Transverse colon (tissue), 4 donors: ENCODE results near the gene LPIN2. TPM values are rescaled to one million over a fixed set of nuclear protein-coding genes. Genes with fewer than 3 reads are reported as not detected.

ENCODE experiments used
- DNase-seq: peaks from one replicate; pipeline ENCODE4 v3.0.0-alpha.2; 2019
- H3K27ac ChIP-seq, 4 donors: fragments of 200-600 bp; sonication (generic); 2 replicates each; pipeline ENCODE4 v1.5.1; 2016 to 2018; ENCODE audit warnings: inconsistent platforms in 4 of 4
- H3K27me3 ChIP-seq: fragments of 200-600 bp; sonication (generic); 2 replicates; pipeline ENCODE4 v1.5.1; 2017; ENCODE audit warnings: inconsistent platforms
- H3K36me3 ChIP-seq, 4 donors: fragments of 200-600 bp; sonication (generic); 2 replicates each; pipeline ENCODE4 v1.5.1; 2017 to 2019; ENCODE audit warnings: inconsistent platforms in 4 of 4
- H3K4me1 ChIP-seq, 4 donors: fragments of 200-600 bp; sonication (generic); 2 replicates each; pipeline ENCODE4 v1.5.1; 2017 to 2020; ENCODE audit warnings: inconsistent platforms in 4 of 4
- H3K4me3 ChIP-seq, 4 donors: fragments of 200-600 bp; sonication (generic); 1 replicate in 1 of 4; 2 replicates in 3 of 4; pipeline versions ENCODE4 v1.5.1 to v1.6.1; 2017 to 2019; ENCODE audit warnings: inconsistent platforms in 4 of 4
- H3K9me3 ChIP-seq, 2 donors: fragments of 200-600 bp; sonication (generic); 2 replicates each; pipeline ENCODE4 v1.5.1; 2017 to 2019; ENCODE audit warnings: inconsistent platforms in 2 of 2
- EP300 ChIP-seq: sonication (generic); formaldehyde crosslinking; IDR thresholded peaks from one replicate; pipeline ENCODE4 v1.6.1; 2017; ENCODE audit warnings: antibody characterized with exemption, low read depth
- POLR2A ChIP-seq: fragments of 450-650 bp; IDR thresholded peaks from one replicate; pipeline ENCODE4 v1.6.1; 2016; ENCODE audit warnings: antibody characterized with exemption, mild to moderate bottlenecking, moderate library complexity
- POLR2AphosphoS5 ChIP-seq, 3 donors: sonication (generic); formaldehyde crosslinking; IDR thresholded peaks; one replicate each; pipeline ENCODE4 v1.6.1; 2016; ENCODE audit warnings: antibody characterized with exemption in 3 of 3
- WGBS, 2 donors: methylation state at CpG; one replicate each; pipeline ENCODE4 v1.1.5; 2018; ENCODE audit warnings: low coverage in 1 of 2; 5-methylcytosine and 5-hydroxymethylcytosine counted together
- in situ Hi-C, 4 donors: fragments of 200-750 bp; cut with MboI; loops; one replicate each; pipeline versions ENCODE4 v1.15.0 to v1.15.1; 2017; ENCODE audit warnings: low sequenced_read_pairs in 3 of 4, low pct_ligation_motif_present in 1 of 4, low pct_unique_long_range_greater_than_20kb in 1 of 4
- intact Hi-C: fragments of 100-400 bp; cut with DNase I; formaldehyde crosslinking; loops from one replicate; pipeline ENCODE4 v1.15.1; 2023; ENCODE audit warnings: low total_unique reads
- total RNA-seq, 4 donors: library from RNA; depleted of rRNA; stranded (reverse); fragments of >200 nt; gene quantifications; one replicate each; pipeline ENCODE4 v1.1.0, GENCODE V29; 2016
- TF ChIP-seq, protein P1 (sequence below), 5 experiments: fragments of 200-600 bp in 3 of 5; fragments of 450-650 bp in 2 of 5; sonication (generic) in 3 of 5; IDR thresholded peaks; 1 replicate in 2 of 5; 2 replicates in 3 of 5; pipeline ENCODE4 v1.5.1; 2016 to 2017; ENCODE audit warnings: antibody characterized with exemption in 5 of 5, inconsistent platforms in 3 of 5, mild to moderate bottlenecking in 2 of 5, moderate library complexity in 1 of 5

The LPIN2 gene
- total RNA-seq, 4 donors from 2014 or later, result 11.1 to 151 (median 87.0) TPM

DNA sequence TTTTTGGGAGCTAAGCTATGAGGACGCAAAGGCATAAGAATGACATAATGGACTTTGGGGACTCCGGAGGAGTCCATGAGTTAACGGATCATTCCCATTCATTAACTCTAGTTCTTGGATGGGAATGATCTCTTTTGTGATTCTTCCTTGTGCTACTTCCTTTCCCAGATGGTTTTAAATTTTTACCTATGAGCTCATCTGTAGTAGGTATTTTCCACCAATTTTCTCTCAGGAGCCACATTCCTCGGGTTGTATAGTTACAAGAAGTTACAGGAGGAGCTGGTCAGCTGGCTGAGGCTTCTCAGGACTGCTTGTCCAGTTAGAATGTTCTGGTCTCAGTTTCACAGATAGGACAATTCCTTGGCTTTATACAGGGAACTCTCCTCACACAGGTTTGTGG lies 42.9 kb upstream of the LPIN2 start:
- H3K4me1 ChIP-seq, result peaks cover 0 to 31% (median 16%) of the 10 kb centered on the region in 4 donors
- intact Hi-C loops, result no loop called here
- TF ChIP-seq, protein P1, sequence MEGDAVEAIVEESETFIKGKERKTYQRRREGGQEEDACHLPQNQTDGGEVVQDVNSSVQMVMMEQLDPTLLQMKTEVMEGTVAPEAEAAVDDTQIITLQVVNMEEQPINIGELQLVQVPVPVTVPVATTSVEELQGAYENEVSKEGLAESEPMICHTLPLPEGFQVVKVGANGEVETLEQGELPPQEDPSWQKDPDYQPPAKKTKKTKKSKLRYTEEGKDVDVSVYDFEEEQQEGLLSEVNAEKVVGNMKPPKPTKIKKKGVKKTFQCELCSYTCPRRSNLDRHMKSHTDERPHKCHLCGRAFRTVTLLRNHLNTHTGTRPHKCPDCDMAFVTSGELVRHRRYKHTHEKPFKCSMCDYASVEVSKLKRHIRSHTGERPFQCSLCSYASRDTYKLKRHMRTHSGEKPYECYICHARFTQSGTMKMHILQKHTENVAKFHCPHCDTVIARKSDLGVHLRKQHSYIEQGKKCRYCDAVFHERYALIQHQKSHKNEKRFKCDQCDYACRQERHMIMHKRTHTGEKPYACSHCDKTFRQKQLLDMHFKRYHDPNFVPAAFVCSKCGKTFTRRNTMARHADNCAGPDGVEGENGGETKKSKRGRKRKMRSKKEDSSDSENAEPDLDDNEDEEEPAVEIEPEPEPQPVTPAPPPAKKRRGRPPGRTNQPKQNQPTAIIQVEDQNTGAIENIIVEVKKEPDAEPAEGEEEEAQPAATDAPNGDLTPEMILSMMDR (IDR thresholded peaks at IDR 0.05), result no peak
- TF ChIP-seq EP300 (no peak), POLR2AphosphoS5 (IDR thresholded peaks at IDR 0.05) (no peak), POLR2A (no peak)
- in situ Hi-C loops, result loop anchor here in 2 of 4 donors (25.0 kb wide), 1 partner anchor 119 kb away; no protein-coding TSS in a partner anchor
- no peak overlapping the region for H3K4me3 ChIP-seq
- no peaks in the 10 kb centered on the region for H3K36me3 ChIP-seq
- H3K27me3 ChIP-seq, result no peaks in the 10 kb centered on the region
- 69 to 76% methylated on average over 4 of the region's 4 CpGs for WGBS, 2 donors
- DNase-seq, result no peak
- H3K27ac ChIP-seq, result no peak overlapping the region
- H3K9me3 ChIP-seq, result no peaks in the 10 kb centered on the region

DNA sequence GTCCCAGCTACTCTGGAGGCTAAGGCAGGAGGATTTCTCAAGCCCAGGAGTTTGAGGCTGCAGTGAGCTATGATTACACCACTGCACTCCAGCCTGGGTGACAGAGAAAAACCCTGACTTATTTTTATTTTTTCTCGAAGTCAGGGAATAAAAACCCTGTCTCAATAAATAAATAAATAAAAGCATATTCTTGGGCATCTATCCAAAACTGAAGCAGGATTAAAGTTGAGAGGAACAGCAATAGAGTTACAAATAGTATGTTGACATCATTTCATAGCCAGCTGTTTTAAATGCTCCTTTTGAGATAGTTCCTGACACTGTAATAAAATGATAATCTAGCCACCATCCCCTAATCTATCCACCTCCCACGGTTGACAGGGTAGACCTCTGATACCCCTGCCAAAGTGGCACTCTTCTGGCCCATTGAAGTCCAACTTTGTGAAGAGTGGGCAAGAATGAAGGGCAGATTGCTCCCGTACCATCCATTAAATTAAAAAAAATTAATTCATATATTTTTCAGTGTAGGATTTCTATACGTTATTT lies 42.3 kb upstream of the LPIN2 start:
- DNase-seq, result no peak
- Histone ChIP-seq H3K27ac (no peak overlapping the region), H3K4me1 (peaks cover 0 to 31% (median 16%) of the 10 kb centered on the region in 4 donors), H3K27me3 (no peaks in the 10 kb centered on the region), H3K9me3 (no peaks in the 10 kb centered on the region), H3K4me3 (no peak overlapping the region), H3K36me3 (no peaks in the 10 kb centered on the region)
- TF ChIP-seq, protein P1 (IDR thresholded peaks at IDR 0.05), result no peak
- TF ChIP-seq POLR2AphosphoS5 (IDR thresholded peaks at IDR 0.05) (no peak), POLR2A (no peak), EP300 (no peak)
- in situ Hi-C loops (loop anchor here in 2 of 4 donors (25.0 kb wide), 1 partner anchor 118 kb away; no protein-coding TSS in a partner anchor), intact Hi-C loops (no loop called here)
- 58 to 63% methylated on average over 4 of the region's 4 CpGs for WGBS, 2 donors

DNA sequence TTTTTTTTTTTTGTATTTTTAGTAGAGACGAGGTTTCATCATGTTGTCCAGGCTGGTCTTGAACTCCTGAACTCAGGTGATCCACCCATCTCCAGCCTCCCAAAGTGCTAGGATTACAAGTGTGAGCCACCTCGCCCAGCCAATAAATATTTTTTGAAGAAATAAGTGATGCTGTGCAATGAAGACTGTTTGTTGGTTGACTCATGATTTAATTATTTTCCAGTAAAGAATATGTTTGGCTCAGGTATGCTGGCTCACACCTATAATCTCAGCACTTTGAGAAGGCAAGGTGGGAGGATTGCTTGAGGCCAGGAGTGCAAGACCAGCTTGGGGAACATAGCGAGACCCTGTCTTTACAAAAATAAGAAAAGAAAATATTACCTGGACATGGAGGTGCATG lies 41.8 kb upstream of the LPIN2 start:
- WGBS, 2 donors, result 70% methylated on average over 3 of the region's 3 CpGs; no CpG with 5 or more reads in 1 of the 2 donors
- peaks cover 0 to 31% (median 16%) of the 10 kb centered on the region in 4 donors for H3K4me1 ChIP-seq
- in situ Hi-C loops (loop anchor here in 2 of 4 donors (25.0 kb wide), 1 partner anchor 117 kb away; no protein-coding TSS in a partner anchor), intact Hi-C loops (no loop called here)
- no peak overlapping the region for H3K27ac ChIP-seq
- H3K36me3 ChIP-seq, result no peaks in the 10 kb centered on the region
- no peaks in the 10 kb centered on the region for H3K9me3 ChIP-seq
- DNase-seq, result no peak
- no peaks in the 10 kb centered on the region for H3K27me3 ChIP-seq
- no peak overlapping the region for H3K4me3 ChIP-seq
- TF ChIP-seq, protein P1 (IDR thresholded peaks at IDR 0.05), result no peak
- TF ChIP-seq EP300 (no peak), POLR2AphosphoS5 (IDR thresholded peaks at IDR 0.05) (no peak), POLR2A (no peak)

- 97 to 100% methylated on average over 3 to 6 of the region's 6 CpGs for WGBS, 2 donors
- intact Hi-C loops (no loop called here), in situ Hi-C loops (loop anchor here in 2 of 4 donors (25.0 kb wide), 1 partner anchor 117 kb away; no protein-coding TSS in a partner anchor)
- Histone ChIP-seq H3K27me3 (no peaks in the 10 kb centered on the region), H3K4me3 (no peak overlapping the region), H3K9me3 (no peaks in the 10 kb centered on the region), H3K27ac (no peak overlapping the region), H3K4me1 (peaks cover 0 to 26% (median 14%) of the 10 kb centered on the region in 4 donors), H3K36me3 (no peaks in the 10 kb centered on the region)
- TF ChIP-seq EP300, result no peak
- DNase-seq, result no peak
Observed at GRCh38 chr18:3054214-3054613, 41.3 kb upstream of the LPIN2 start.
